Measurements from ENCODE around the gene KRTAP20-2.

The KRTAP20-2 gene

GRCh38 chr21:30676737-30677136, 41.7 kb downstream of the KRTAP20-2 start:
- DNase-seq (ENCODE audit: low spot score), result no peak

GRCh38 chr21:30680586-30680985, 45.6 kb downstream of the KRTAP20-2 start:
- no peak for DNase-seq (ENCODE audit: low spot score)

GRCh38 chr21:30684506-30684905, 49.5 kb downstream of the KRTAP20-2 start:
- DNase-seq (ENCODE audit: low spot score), result no peak
